ENCODE results near the gene MAX.

Gene MAX

GRCh38 chr14:65025818-65026217 is 76.5 kb downstream of the MAX start:
- H3K36me3 Mint-ChIP-seq (ENCODE audit: low read depth) = peaks cover 18% of the 10 kb centered on the region
- no peaks in the 10 kb centered on the region for H3K9me3 Mint-ChIP-seq
- H3K4me3 Mint-ChIP-seq = no peak overlapping the region
- H3K27me3 Mint-ChIP-seq (ENCODE audit: low read depth) = no peaks in the 10 kb centered on the region
- H3K27ac Mint-ChIP-seq = no peak overlapping the region
- H3K4me1 Mint-ChIP-seq (ENCODE audit: low read depth) = peaks cover 1% of the 10 kb centered on the region

Data from T-helper 1 cell treated with Interleukin-12 subunit alpha and Interleukin-12 subunit beta and Interleukin-4 antibody, amounts not matched to agents 30 μg/mL and 1 μg/mL, for 36 hours (primary cell).